DOHH2 (cell line): ENCODE results near the gene RCN1.

ENCODE experiments used
- H3F3A ChIP-seq: fragments of 200-600 bp; sonication (generic), shearing (Covaris generic); 2 replicates; pipeline ENCODE4 v1.6.0; 2016; ENCODE audit warnings: antibody characterized with exemption, mild to moderate bottlenecking; ENCODE audit not compliant: control insufficient read depth, insufficient read depth
- H3K27ac ChIP-seq: fragments of 200-600 bp; sonication (generic); 2 replicates; pipeline ENCODE4 v1.5.1; 2014; ENCODE audit warnings: low read depth, mild to moderate bottlenecking, low read length, moderate library complexity
- H3K27me3 ChIP-seq: fragments of 200-600 bp; sonication (generic); 2 replicates; pipeline ENCODE4 v1.6.1; 2014; ENCODE audit warnings: mild to moderate bottlenecking, low read length, mixed read lengths; ENCODE audit not compliant: control insufficient read depth
- H3K36me3 ChIP-seq: fragments of 200-600 bp; sonication (generic); 2 replicates; pipeline ENCODE4 v1.6.1; 2014; ENCODE audit warnings: mild to moderate bottlenecking, low read length, moderate library complexity, mixed read lengths; ENCODE audit not compliant: control insufficient read depth
- H3K4me1 ChIP-seq: fragments of 200-600 bp; sonication (generic); 2 replicates; pipeline ENCODE4 v1.6.1; 2014; ENCODE audit warnings: mild to moderate bottlenecking, low read length, mixed read lengths; ENCODE audit not compliant: control insufficient read depth
- H3K4me2 ChIP-seq: fragments of 200-600 bp; sonication (generic); 2 replicates; pipeline ENCODE4 v1.6.0; 2014; ENCODE audit warnings: mild to moderate bottlenecking, low read length, moderate library complexity
- H3K4me3 ChIP-seq: fragments of 200-600 bp; sonication (generic); 2 replicates; pipeline ENCODE4 v1.5.1; 2014; ENCODE audit warnings: mild to moderate bottlenecking, low read length, mixed read lengths
- H3K79me2 ChIP-seq: fragments of 200-600 bp; sonication (generic); 2 replicates; pipeline ENCODE4 v1.6.1; 2014; ENCODE audit warnings: mild to moderate bottlenecking, low read length, mixed read lengths; ENCODE audit not compliant: control insufficient read depth
- H3K9me2 ChIP-seq: fragments of 200-600 bp; sonication (generic); replicated peaks from 2 replicates; pipeline ENCODE4 v1.6.1; 2014; ENCODE audit warnings: mild to moderate bottlenecking, low read length, mixed read lengths; ENCODE audit not compliant: control insufficient read depth
- H3K9me3 ChIP-seq: fragments of 200-600 bp; sonication (generic); 2 replicates; pipeline ENCODE4 v1.6.1; 2014; ENCODE audit warnings: antibody characterized with exemption, low read length, mixed read lengths; ENCODE audit not compliant: control insufficient read depth, insufficient read depth
- H4K20me1 ChIP-seq: fragments of 200-600 bp; sonication (generic); 2 replicates; pipeline ENCODE4 v1.6.0; 2014; ENCODE audit warnings: low read depth, mild to moderate bottlenecking, antibody characterized with exemption, low read length, moderate library complexity; ENCODE audit not compliant: control insufficient read depth, insufficient read depth
- CTCF ChIP-seq: fragments of 200-600 bp; sonication (generic); IDR thresholded peaks from one replicate; pipeline ENCODE4 v1.5.1; 2014; ENCODE audit warnings: antibody characterized with exemption, mild to moderate bottlenecking, low read depth, low read length; ENCODE audit not compliant: poor library complexity, severe bottlenecking
- EZH2phosphoT487 ChIP-seq: fragments of 200-600 bp; sonication (generic); IDR thresholded peaks from 2 replicates; pipeline ENCODE4 v1.6.1; 2017; ENCODE audit warnings: borderline replicate concordance, mild to moderate bottlenecking, antibody characterized with exemption, low read length, moderate library complexity, mixed read lengths

The RCN1 gene

GRCh38 chr11:32079553-32079952 is 11.3 kb upstream of the RCN1 start:
- H3K4me2 ChIP-seq, result no peak overlapping the region
- H3K79me2 ChIP-seq, result no peaks in the 10 kb centered on the region
- H3K4me3 ChIP-seq, result no peak overlapping the region
- H3K9me3 ChIP-seq, result no peaks in the 10 kb centered on the region
- no peaks in the 10 kb centered on the region for H3K9me2 ChIP-seq
- H3K36me3 ChIP-seq, result no peaks in the 10 kb centered on the region
- H3K4me1 ChIP-seq, result no peaks in the 10 kb centered on the region
- H3K27me3 ChIP-seq, result no peaks in the 10 kb centered on the region
- H4K20me1 ChIP-seq, result no peaks in the 10 kb centered on the region
- H3K27ac ChIP-seq, result no peak overlapping the region
- H3F3A ChIP-seq, result no peaks in the 10 kb centered on the region
- TF ChIP-seq CTCF (no peak), EZH2phosphoT487 (no peak)

DNA sequence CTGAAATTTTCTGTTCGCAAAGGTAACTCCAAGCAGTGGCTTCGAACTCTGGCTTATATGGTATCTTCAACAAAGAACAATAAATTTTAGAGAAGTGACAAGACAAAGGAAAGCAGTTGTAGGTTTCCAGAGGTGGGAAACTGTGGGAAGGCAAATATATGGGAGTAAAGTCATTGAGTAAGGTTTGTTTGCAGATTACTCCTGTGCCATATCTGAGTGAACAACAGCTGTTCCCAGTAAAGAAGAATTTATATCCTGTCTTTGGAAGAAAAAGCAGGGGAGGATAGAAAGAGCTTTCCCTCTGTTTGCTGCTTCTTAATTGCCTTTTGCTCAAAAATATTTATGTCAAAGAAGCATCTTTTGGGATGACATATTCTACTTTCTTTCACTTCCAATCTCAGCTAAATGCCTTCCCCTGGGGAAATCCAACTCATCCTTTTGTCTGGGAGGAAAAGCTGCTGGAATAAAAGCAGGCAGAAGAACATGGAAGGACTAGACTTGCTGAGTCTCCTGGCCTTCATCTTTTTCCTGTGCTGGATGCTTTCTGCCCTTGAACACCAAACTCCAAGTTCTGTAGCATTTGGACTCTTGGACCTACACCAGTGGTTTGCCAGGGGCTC is 10.4 kb upstream of the RCN1 start:
- H3K4me1 ChIP-seq, result no peaks in the 10 kb centered on the region
- no peaks in the 10 kb centered on the region for H3K9me3 ChIP-seq
- no peaks in the 10 kb centered on the region for H4K20me1 ChIP-seq
- H3K36me3 ChIP-seq, result no peaks in the 10 kb centered on the region
- no peaks in the 10 kb centered on the region for H3K79me2 ChIP-seq
- no peak for TF ChIP-seq EZH2phosphoT487
- H3K9me2 ChIP-seq, result no peaks in the 10 kb centered on the region
- H3K27me3 ChIP-seq, result no peaks in the 10 kb centered on the region
- H3K4me3 ChIP-seq, result no peak overlapping the region
- no peak overlapping the region for H3K27ac ChIP-seq
- no peak overlapping the region for H3K4me2 ChIP-seq
- H3F3A ChIP-seq, result no peaks in the 10 kb centered on the region

- no peaks in the 10 kb centered on the region for H3K4me1 ChIP-seq
- no peaks in the 10 kb centered on the region for H3K36me3 ChIP-seq
- H4K20me1 ChIP-seq, result no peaks in the 10 kb centered on the region
- no peak overlapping the region for H3K27ac ChIP-seq
- no peak overlapping the region for H3K4me3 ChIP-seq
- no peaks in the 10 kb centered on the region for H3F3A ChIP-seq
- TF ChIP-seq EZH2phosphoT487, result no peak
- no peak for TF ChIP-seq CTCF
- no peaks in the 10 kb centered on the region for H3K27me3 ChIP-seq
- H3K79me2 ChIP-seq, result no peaks in the 10 kb centered on the region
- H3K9me2 ChIP-seq, result no peaks in the 10 kb centered on the region
- H3K9me3 ChIP-seq, result no peaks in the 10 kb centered on the region
- no peak overlapping the region for H3K4me2 ChIP-seq
Observed at GRCh38 chr11:32081129-32081641, 9.7 kb upstream of the RCN1 start.

- Histone ChIP-seq H3K4me2 (no peak overlapping the region), H3K79me2 (no peaks in the 10 kb centered on the region), H3K4me1 (no peaks in the 10 kb centered on the region), H3K27ac (no peak overlapping the region), H3K9me3 (no peaks in the 10 kb centered on the region), H3K4me3 (no peak overlapping the region), H3K9me2 (no peaks in the 10 kb centered on the region), H3F3A (no peaks in the 10 kb centered on the region), H4K20me1 (no peaks in the 10 kb centered on the region), H3K27me3 (no peaks in the 10 kb centered on the region), H3K36me3 (no peaks in the 10 kb centered on the region)
- TF ChIP-seq EZH2phosphoT487, result no peak
- TF ChIP-seq CTCF, result no peak
Observed at GRCh38 chr11:32081901-32082300, 9.0 kb upstream of the RCN1 start.
